ENCODE data around the gene ZXDC.

ZXDC gene

DNA sequence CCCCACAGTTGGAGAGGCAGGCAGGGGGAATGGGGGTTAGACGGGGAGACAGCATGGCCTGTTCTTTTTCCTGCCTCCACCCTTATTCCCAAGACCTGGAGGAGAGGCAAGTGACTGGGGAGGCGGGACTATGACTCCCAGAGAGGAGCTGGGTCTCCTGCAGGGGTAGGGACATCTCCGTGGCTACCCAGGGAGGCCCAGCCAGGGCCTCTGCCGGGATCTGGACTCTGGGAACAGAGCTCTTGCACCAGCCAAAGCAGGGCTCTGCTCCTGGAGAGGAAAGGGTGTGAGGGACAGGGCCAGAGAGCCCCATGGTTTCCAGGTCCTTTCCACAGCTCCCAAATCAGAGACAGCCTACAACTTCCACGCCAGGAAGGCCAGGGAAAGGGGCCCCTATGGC, 58.2 kb downstream of the ZXDC start:
- DNase-seq (ENCODE audit: low read depth in 2 of 2), result no peak

DNA sequence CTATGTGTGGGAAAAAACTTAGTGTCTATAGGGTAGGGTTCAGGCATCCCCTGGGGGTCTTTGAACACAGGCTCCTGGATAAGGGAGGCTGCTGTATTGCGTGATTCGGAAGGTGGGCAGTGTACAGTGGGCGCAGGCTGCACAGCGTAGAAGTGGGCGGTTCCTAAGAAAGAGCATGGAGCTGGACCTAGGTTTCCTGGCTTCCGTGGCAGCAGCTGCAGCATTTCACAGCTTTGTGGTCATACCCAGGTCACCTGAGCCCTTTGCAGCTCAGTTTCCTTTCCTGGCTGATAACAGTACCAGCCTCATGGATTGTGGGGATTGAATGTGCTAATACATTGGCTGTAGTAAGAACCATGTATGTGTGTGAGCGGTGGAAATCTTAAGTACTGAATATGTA, 58.7 kb downstream of the ZXDC start:
- DNase-seq (ENCODE audit: low read depth in 2 of 2), result no peak

- no peak for DNase-seq (ENCODE audit: low read depth in 2 of 2)
Observed at GRCh38 chr3:126415661-126416591, 59.8 kb downstream of the ZXDC start.

GRCh38 chr3:126414961-126415660, 60.6 kb downstream of the ZXDC start:
- no peak for DNase-seq (ENCODE audit: low read depth in 2 of 2)

DNA sequence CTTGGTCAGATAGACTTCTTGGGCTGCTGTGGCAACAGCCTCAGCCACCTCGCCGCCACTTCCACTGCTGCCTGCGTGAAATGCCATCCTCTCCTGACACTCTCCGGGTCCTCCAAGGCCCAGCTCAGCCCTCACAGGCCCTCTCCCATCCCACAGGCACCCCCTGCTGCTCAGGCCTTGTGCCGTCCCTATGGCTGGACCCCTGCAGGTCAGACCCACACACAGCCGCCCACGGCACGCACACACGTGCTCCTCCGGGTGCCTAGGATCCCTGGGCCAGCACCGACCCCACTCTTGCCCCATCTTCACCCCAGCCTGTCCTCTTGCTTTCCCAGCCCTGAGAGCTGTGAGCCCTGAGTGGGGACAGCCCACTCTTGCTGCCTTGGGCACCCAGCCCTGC, 61.3 kb downstream of the ZXDC start:
- DNase-seq (ENCODE audit: low read depth in 2 of 2), result no peak

- DNase-seq (ENCODE audit: low read depth in 2 of 2), result no peak
Observed at GRCh38 chr3:126413693-126414080, 62.0 kb downstream of the ZXDC start.

DNA sequence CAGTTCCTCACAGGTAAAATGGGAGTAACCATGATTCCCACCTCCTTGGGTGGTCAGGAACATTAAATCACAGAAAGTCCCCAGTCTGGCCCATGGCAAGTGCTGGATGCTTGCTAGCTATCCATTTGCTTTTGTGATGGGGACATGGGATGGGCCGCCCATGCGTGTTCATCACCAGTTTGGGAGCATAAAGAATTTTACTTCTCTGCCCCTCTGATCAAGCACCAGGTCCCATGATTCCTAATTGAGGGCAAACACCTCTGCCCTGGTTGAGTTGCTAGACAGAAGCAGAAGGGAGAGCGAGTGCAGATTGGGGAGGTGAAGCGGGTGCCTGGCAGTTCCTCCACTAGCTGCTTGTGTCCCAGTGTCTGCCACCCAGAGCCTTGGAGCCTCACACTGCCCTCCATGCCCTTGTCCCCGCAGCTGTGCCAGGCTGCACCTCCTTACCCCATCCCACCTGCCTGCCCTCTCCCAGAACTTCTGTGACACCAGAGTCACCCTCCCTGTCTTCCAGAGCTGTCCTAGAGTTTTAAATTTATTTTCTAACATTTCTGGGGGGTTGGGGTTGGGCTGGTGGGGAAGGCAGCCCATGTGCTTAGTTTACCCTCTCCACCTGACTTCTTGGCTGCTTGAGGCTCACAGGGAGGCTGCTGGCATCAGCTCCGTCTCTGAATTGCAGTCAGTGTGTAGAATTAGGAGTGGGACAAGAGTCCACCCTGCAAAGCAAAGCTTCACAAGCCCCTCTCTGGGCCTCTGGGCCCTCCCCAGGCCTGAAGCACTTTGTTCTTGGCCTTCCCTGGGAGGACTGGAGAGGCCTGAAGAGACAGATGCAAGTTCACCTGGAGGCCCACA, 62.6 kb downstream of the ZXDC start:
- DNase-seq (ENCODE audit: low read depth in 2 of 2), result no peak

GRCh38 chr3:126408099-126408498, 67.6 kb downstream of the ZXDC start:
- no peak for DNase-seq (ENCODE audit: low read depth in 2 of 2)

- DNase-seq (ENCODE audit: low read depth in 2 of 2), result no peak
Observed at GRCh38 chr3:126407412-126408044, 68.2 kb downstream of the ZXDC start.

DNA sequence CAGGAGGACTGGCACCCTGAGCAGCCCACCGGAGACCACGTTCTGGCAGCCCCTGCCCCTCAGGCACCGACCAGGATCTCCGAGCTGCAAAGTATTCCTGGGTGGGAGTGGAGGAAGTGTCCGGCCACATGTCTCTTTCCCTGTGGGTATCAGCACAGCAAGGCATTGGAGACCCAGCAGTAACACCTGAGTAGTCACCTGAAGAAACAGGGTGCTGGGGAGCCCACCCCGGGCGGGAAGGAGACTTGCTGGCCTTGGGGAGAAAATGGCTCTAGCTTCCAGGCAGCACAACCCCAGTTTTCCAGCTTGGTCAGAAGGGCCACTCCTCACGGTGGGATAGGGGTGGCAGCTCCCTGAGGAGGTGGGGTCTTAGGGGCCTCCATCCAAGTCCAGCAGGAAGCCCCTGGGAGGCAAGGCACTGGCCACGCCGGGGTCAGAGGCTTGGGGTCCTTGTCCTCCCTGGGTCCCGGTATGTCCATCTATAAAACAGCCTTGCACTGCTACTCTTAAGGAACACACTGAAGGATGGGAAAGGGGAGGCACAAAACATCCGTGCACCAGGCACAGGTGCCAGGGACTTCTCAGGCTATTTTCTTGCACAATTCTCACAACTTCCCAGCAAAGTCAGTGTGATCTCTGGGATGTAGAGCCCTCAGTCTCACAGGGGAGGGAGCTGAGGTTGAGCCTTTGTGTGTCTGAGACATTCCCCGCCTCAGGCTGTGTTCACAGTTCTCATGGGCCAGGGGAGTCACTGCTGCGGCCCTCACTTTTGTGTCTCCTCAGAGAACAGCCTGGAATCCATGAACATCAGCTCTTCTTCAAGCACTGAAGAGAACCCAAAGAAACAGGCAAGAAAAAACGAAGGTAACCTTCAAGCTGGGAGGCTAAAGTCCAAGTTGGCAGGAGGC, 69.0 kb downstream of the ZXDC start:
- no peak for DNase-seq (ENCODE audit: low read depth in 2 of 2)

GRCh38 chr3:126402666-126403302, 72.9 kb downstream of the ZXDC start:
- no peak for DNase-seq (ENCODE audit: low read depth in 2 of 2)

DNA sequence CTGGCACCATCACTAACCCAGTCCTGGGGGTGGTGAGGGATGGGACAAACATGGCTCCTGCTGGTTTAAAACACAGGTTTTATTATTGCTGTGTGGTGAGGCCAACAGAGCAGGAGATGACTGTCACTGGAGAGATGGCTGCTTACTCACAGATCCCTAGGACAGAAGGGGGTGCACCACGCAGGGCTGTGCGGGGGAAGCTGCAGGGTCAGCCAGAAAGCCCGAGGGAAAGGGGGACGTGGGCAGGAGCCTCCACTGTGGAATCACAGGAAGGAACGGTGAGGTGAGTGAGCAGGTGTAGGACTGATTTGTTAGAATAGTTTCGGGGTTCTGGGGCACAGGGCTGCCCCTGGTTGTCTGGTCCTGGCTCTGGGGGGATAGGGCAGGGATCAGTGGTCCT, 73.5 kb downstream of the ZXDC start:
- DNase-seq (ENCODE audit: low read depth in 2 of 2), result no peak

GRCh38 chr3:126401611-126402160, 74.0 kb downstream of the ZXDC start:
- no peak for DNase-seq (ENCODE audit: low read depth in 2 of 2)

DNA sequence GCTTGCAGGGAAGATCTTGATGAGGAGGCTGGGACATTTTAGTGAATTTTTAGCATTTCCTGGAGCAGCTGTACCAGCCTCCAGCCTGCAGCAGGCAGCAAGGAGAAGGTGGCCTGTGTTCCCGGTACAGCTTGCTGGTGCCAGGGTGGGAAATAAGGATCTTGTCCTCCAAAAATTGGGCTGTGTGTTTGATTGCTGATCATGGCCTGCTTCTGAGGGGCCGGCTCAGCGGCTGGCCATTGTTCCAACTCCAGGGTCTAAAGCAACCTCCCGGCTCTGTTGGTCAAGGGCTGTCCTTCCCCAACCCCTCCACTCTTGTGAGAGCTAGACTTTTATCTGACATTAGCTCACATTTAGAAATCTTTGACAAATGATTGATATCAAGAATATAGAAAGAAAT, 75.9 kb downstream of the ZXDC start:
- DNase-seq (ENCODE audit: low read depth in 2 of 2), result no peak

- DNase-seq (ENCODE audit: low read depth in 2 of 2), result no peak
Observed at GRCh38 chr3:126399351-126399735, 76.3 kb downstream of the ZXDC start.

DNA sequence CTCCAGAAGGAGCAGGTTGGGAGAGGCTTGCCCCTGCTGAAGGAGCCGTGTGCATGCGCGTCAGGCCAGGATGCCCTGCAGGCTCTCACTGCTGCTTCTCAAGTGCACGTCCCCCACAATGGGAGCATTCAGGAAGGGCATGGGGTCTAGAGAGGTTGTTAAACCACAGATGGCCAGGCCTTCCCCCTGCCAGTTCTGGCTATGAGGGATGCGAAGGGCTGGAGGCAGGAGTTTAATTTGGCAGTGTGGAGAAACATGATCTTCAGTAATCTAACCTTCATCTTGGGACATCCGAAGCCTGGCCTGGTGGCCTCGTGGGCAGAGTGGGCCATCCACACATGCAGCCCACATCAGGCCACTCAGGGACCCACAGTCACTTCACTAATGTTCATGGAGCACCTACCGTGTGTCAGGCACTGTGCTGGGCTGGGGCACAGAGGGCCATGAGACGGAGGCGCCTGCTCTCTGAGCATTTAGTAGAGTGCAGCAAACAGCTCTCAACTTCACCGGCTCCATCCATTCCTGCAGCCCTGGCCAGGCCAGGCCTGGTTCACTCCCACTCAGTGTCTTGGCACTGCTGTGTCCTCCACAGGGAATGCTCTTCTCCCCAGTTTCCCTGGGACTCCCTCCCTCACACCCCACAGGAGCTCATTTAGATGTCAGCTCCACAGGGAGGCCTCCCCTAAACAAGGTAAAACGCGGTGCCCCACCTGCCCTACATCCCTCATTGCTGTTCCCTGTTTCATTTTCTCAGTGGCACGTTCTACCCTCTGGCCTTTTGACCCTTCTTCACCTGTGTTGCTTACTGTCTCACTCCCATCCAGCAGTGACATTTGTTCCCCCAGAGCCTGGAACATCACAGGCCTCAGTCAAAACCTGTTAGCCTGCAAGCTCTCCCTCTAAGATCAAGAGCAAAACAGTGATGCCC, 77.0 kb downstream of the ZXDC start:
- DNase-seq (ENCODE audit: low read depth in 2 of 2), result no peak

DNA sequence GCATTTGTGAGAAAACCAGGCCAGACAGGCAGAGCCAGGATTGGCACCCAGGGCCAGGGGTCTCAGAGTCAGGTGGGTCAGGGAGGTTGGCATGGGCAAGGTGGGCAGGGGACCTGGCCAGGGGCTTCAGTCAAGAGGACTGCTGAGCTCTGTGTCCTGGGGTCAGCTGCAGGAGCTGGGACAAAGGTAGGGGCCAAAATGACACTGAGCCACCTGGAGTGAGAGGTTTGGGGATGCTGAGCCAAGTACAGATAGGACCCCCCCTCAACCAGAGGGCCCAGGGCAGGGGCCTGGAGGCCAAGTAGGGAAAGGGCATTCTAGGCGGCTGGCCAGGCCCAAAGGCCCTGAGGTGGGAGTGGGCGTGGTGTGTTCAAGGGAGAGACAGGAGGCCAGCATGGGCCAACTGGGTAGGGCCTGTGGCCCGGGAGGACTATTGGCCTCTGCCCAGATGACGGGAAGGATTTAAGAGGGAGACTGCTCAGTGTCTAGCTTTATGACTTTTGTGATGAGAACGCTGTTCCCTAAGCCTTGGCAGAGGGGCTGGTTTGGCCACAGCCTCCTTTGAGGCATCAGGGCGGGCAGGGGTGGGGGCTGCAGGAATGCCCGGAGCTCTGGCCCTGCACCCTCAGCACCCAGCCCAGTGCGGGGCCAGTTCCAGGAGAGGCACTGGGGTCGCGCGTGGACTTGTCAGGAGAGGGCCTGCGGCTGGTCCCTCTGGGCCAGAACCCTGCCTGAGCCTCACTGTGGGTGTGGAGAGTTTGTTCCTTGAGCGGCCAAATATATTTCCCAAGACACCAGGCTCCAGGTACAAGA, 77.9 kb downstream of the ZXDC start:
- no peak for DNase-seq (ENCODE audit: low read depth in 2 of 2)

- no peak for DNase-seq (ENCODE audit: low read depth in 2 of 2)
Observed at GRCh38 chr3:126396536-126396935, 79.2 kb downstream of the ZXDC start.
